Measurements from ENCODE around the gene TIE1.

DNA sequence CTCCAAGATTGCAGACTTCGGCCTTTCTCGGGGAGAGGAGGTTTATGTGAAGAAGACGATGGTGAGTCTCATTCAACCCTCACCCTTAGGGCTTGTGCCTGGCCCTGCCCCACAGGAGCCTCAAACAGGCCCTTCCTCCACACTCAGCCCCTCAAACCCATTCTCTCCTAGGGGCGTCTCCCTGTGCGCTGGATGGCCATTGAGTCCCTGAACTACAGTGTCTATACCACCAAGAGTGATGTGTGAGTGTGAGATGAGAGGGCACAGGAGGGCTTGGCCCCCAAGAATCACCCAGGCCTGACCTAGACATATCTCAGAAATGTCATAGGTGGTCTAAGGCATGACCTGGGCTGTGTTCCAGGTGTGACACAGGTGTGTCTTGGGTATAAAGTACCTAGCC, 18.5 kb downstream of the TIE1 start:
- TF ChIP-seq, protein P1, sequence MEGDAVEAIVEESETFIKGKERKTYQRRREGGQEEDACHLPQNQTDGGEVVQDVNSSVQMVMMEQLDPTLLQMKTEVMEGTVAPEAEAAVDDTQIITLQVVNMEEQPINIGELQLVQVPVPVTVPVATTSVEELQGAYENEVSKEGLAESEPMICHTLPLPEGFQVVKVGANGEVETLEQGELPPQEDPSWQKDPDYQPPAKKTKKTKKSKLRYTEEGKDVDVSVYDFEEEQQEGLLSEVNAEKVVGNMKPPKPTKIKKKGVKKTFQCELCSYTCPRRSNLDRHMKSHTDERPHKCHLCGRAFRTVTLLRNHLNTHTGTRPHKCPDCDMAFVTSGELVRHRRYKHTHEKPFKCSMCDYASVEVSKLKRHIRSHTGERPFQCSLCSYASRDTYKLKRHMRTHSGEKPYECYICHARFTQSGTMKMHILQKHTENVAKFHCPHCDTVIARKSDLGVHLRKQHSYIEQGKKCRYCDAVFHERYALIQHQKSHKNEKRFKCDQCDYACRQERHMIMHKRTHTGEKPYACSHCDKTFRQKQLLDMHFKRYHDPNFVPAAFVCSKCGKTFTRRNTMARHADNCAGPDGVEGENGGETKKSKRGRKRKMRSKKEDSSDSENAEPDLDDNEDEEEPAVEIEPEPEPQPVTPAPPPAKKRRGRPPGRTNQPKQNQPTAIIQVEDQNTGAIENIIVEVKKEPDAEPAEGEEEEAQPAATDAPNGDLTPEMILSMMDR (IDR thresholded peaks at IDR 0.05) = no peak
- TF ChIP-seq POLR2A (IDR thresholded peaks at IDR 0.05) = no peak

Data from Peyer's patch (tissue), 4 donors.